Testis (tissue), 2 donors: Measurements from ENCODE around the gene HEXD.

Experiments
- CTCF ChIP-seq, 3 experiments: fragments of 450-650 bp in 2 of 3; fragments of 200-600 bp in 1 of 3; sonication (generic) in 1 of 3; IDR thresholded peaks; one replicate each; pipeline ENCODE4 v1.5.1; 2016 to 2019; ENCODE audit warnings: antibody characterized with exemption in 3 of 3, mild to moderate bottlenecking in 2 of 3, moderate library complexity in 1 of 3
- POLR2A ChIP-seq: fragments of 450-650 bp; IDR thresholded peaks from one replicate; pipeline ENCODE4 v1.6.1; 2017; ENCODE audit warnings: antibody characterized with exemption, mild to moderate bottlenecking, moderate library complexity

GRCh38 chr17:82435103-82435502, 17.0 kb downstream of the HEXD start:
- TF ChIP-seq CTCF (IDR thresholded peaks at IDR 0.05) (no peak), POLR2A (no peak)
